ENCODE measurements around the gene CCRL2. TPM values are rescaled to one million over a fixed set of nuclear protein-coding genes. Genes with fewer than 3 reads are reported as not detected.

The CCRL2 gene
- total RNA-seq, 6 donors from 2014 or later = 4.2 to 25.5 (median 13.7) TPM

DNA sequence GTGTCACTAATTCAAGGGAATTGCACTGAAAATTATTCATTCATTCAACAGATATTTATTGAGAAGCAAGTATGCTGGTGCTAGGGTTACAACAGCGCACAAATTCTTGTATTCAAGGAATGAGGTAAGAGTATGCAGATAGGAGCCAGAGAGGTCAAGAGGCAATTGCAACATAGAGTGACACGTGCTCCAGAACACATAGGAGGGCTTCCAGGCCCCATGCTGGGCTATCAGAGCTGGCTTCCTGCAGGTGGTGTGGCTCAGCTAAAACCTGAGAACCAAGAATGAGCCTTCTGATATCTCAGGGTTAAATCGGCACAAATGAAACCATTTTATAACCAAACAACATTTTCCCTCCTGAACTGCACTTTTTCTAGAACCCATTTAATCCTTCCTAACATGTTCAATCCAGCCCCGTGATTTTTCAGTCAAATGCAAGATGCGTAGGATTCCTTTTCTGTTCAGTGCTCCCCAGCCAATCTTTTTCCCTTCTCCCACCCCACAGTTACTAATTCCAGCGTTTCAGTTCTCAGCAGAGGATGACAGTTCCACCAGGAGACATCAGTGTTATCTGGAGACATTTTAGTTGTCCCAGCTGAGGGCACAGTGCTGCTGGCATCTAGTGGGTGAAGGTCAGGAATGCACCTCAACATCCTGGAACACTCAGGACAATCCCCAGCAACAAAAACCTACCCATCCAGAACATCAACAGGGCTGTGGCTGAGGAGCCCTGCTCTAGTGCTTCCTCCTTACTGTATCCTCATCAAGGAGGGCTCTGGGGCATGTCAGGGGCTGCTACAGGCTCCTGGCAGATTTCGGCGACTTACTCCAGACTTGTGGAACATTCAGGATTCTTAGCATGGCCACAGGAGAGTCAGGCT is 13.3 kb upstream of the CCRL2 start:
- ATAC-seq (ENCODE audit: low FRiP score in 2 of 2) (peak; percentile 60 to 82), DNase-seq (peak in 1 of 2 donors; percentile 86)
- 68 to 73% methylated on average over 8 of the region's 8 CpGs for whole genome bisulfite sequencing, 2 donors
- TF ChIP-seq POLR2A (IDR thresholded peaks at IDR 0.05) = no peak
- peak in 1 of 4 donors; percentile 86 for TF ChIP-seq EP300 (IDR thresholded peaks at IDR 0.05)
- peak; percentile 65 to 69 for TF ChIP-seq POLR2AphosphoS5 (IDR thresholded peaks at IDR 0.05)
- peak overlapping the region in 1 of 4 donors; percentile 66 for H3K27ac ChIP-seq
- no peak overlapping the region for H3K4me3 ChIP-seq
- no peaks in the 10 kb centered on the region for H3K9me3 ChIP-seq
- H3K27me3 ChIP-seq = no peaks in the 10 kb centered on the region
- H3K4me1 ChIP-seq = peaks cover 18 to 49% (median 42%) of the 10 kb centered on the region in 4 donors
- no peaks in the 10 kb centered on the region for H3K36me3 ChIP-seq

DNA sequence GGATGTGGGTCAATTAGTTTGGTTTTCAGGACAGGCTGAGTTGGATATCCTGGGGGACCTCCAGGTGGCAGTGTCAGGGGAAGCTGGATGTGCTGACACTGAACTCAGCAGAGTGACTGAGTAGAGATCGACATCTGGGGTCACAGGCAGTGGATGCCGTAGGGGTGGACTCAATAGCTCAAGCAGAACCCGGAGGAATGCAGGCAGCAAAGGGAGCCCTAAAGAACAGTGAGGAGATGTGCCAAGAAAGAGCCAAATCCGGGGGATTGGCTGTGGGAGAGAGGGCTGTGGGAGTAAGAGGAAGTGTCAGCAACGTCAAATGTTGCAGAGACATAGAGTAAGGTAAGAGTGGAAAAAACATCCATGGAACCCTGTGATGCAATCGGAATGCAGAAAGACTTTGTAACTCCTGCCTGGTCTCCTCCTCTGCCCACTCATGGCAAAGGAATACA is 11.8 kb upstream of the CCRL2 start:
- peak; percentile 41 to 52 for ATAC-seq (ENCODE audit: low FRiP score in 2 of 2)
- TF ChIP-seq POLR2A (IDR thresholded peaks at IDR 0.05) = peak in 1 of 4 donors; percentile 26
- no peak for TF ChIP-seq POLR2AphosphoS5 (IDR thresholded peaks at IDR 0.05)
- Histone ChIP-seq H3K27me3 (no peaks in the 10 kb centered on the region), H3K4me3 (no peak overlapping the region), H3K36me3 (no peaks in the 10 kb centered on the region), H3K27ac (peak overlapping the region in 2 of 4 donors; percentile 54 to 66), H3K9me3 (no peaks in the 10 kb centered on the region), H3K4me1 (peaks cover 30 to 63% (median 53%) of the 10 kb centered on the region in 4 donors)
- WGBS, 2 donors = 55 to 66% methylated on average over 6 of the region's 6 CpGs
- peak in 1 of 2 donors; percentile 37 for DNase-seq

DNA sequence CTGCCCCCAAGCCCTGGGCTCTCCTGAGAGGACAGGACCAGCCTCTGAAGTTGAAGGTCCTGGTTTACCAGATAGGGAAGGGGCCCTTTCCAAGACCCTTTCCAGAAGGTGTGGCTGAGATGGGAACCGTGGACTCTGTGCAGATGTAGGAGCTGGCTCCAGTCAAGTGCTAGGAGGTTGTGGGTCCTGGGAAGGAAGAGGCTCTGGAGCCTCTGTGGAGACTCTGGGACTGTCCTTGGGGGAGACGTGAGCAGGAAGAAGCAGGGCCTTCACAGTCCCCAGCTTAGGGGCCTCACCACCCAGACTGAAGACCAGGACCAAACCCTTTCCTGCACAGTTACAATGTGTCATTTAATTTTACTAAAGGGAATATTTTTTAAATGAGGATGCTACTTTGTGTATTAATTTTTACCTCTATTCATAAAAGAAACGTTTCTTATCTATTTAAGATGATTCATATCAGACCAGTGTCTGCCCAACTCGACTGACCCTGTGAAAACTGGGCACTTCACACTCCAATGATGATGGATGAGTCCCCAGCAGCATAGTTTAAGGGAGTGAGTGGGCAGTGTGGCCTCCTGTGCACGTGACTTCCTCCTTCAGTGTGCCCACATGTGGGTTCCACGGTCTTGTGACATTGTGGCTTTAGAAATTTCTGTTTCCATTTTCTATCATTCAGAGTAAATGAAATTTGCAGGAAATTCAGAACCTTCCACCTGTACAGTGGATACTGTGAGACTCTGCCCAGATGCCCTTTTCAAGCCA is 11.1 kb upstream of the CCRL2 start:
- ATAC-seq (ENCODE audit: low FRiP score in 2 of 2) (peak in 1 of 2 donors; percentile 57), DNase-seq (peak in 1 of 2 donors; percentile 62)
- peak overlapping the region in 2 of 4 donors; percentile 54 to 72 for H3K27ac ChIP-seq
- no peaks in the 10 kb centered on the region for H3K27me3 ChIP-seq
- H3K36me3 ChIP-seq = no peaks in the 10 kb centered on the region
- no peaks in the 10 kb centered on the region for H3K9me3 ChIP-seq
- WGBS, 2 donors = 57 to 59% methylated on average over 6 of the region's 6 CpGs
- peaks cover 36 to 70% (median 55%) of the 10 kb centered on the region in 4 donors for H3K4me1 ChIP-seq
- H3K4me3 ChIP-seq = no peak overlapping the region
- TF ChIP-seq EP300 (IDR thresholded peaks at IDR 0.05) (peak in 1 of 4 donors; percentile 17), POLR2A (IDR thresholded peaks at IDR 0.05) (peak in 1 of 4 donors; percentile 13)
- TF ChIP-seq, protein P1, sequence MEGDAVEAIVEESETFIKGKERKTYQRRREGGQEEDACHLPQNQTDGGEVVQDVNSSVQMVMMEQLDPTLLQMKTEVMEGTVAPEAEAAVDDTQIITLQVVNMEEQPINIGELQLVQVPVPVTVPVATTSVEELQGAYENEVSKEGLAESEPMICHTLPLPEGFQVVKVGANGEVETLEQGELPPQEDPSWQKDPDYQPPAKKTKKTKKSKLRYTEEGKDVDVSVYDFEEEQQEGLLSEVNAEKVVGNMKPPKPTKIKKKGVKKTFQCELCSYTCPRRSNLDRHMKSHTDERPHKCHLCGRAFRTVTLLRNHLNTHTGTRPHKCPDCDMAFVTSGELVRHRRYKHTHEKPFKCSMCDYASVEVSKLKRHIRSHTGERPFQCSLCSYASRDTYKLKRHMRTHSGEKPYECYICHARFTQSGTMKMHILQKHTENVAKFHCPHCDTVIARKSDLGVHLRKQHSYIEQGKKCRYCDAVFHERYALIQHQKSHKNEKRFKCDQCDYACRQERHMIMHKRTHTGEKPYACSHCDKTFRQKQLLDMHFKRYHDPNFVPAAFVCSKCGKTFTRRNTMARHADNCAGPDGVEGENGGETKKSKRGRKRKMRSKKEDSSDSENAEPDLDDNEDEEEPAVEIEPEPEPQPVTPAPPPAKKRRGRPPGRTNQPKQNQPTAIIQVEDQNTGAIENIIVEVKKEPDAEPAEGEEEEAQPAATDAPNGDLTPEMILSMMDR (IDR thresholded peaks at IDR 0.05) = no peak

- TF ChIP-seq POLR2AphosphoS5 (IDR thresholded peaks at IDR 0.05) = no peak
- TF ChIP-seq, protein P1 (IDR thresholded peaks at IDR 0.05) = no peak
- TF ChIP-seq POLR2A (IDR thresholded peaks at IDR 0.05) = no peak
- TF ChIP-seq EP300 (IDR thresholded peaks at IDR 0.05) = no peak
- peak; percentile 11 to 53 for DNase-seq
- H3K4me1 ChIP-seq = peaks cover 37 to 76% (median 58%) of the 10 kb centered on the region in 4 donors
These were observed 9.9 kb upstream of the CCRL2 start for GRCh38 chr3:46397111-46397510.

DNA sequence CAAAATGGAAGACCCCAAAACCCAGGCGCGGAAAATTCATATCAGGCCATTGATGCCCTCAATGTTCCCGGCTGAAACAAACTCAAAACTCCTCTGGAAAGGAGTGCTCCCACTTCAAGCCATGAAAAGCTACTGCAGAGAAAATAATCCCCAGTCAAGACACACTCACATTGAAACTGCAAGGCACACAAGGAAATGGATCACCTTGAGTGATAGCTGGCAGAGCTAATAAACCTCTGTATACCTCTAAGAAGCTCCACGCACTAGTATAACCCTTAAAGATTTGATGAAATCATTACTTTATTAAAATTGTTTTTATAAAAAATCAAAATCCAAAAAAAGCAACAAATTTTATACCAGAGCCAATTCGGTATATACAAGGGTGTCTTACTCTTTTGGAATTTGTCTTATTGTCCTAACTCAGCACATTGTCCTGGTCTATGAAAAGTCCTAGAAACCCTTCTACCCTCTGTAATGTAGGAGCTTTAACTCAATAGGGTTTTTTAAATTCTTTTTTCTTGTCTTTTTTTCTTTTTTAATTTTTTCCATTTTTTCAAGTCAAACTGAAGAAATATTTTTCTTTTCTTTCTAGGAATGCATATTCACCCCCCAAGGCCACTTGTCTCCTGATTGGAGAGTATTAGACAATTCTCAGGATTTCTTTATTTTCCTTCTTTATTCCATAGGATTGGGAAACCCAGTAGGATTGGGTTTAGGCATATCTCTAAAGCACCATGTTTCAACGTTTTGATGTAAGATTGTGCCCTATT is 8.7 kb upstream of the CCRL2 start:
- Histone ChIP-seq H3K4me1 (peaks cover 37 to 70% (median 54%) of the 10 kb centered on the region in 4 donors), H3K27me3 (no peaks in the 10 kb centered on the region), H3K27ac (no peak overlapping the region), H3K9me3 (no peaks in the 10 kb centered on the region), H3K36me3 (no peaks in the 10 kb centered on the region), H3K4me3 (no peak overlapping the region)
- DNase-seq (no peak), ATAC-seq (ENCODE audit: low FRiP score in 2 of 2) (no peak)
- 89 to 92% methylated on average over 6 of the region's 6 CpGs for WGBS, 2 donors
- TF ChIP-seq, protein P1 (IDR thresholded peaks at IDR 0.05) = no peak
- TF ChIP-seq EP300 (IDR thresholded peaks at IDR 0.05) = no peak
- no peak for TF ChIP-seq POLR2AphosphoS5 (IDR thresholded peaks at IDR 0.05)
- TF ChIP-seq POLR2A (IDR thresholded peaks at IDR 0.05) = no peak

More at GRCh38 chr3:46397111-46397510, 9.9 kb upstream of the CCRL2 start:
- no peak for ATAC-seq (ENCODE audit: low FRiP score in 2 of 2)
- no peaks in the 10 kb centered on the region for H3K27me3 ChIP-seq
- H3K27ac ChIP-seq = peak overlapping the region in 3 of 4 donors; percentile 15 to 72 (median 44)
- 78 to 89% methylated on average over 7 of the region's 7 CpGs for WGBS, 2 donors
- no peaks in the 10 kb centered on the region for H3K9me3 ChIP-seq
- no peaks in the 10 kb centered on the region for H3K36me3 ChIP-seq
- no peak overlapping the region for H3K4me3 ChIP-seq

Measured in upper lobe of left lung (tissue), 6 donors.